HepG2 (cell line): ENCODE measurements around the gene OSBPL1A. TPM values are rescaled to one million over a fixed set of nuclear protein-coding genes. Genes with fewer than 3 reads are reported as not detected.

ENCODE experiments used
- ATAC-seq: fragments of 200-7000 bp; cut with Tn5 transposase; 3 replicates; pipeline ENCODE4 v1.9.1; 2020; ENCODE audit warnings: mild to moderate bottlenecking, moderate library complexity
- BruUV-seq: library from RNA; stranded (reverse); fragments of 400-500 nt; replicated peaks from 2 replicates; lab custom pipeline; 2021; lab: Mats Ljungman, UMichigan
- CTCF ChIA-PET: fragments of 300-600 bp; formaldehyde crosslinking; extraction: SDS; loops from one replicate; lab custom pipeline; 2021; ENCODE audit warnings: low total read pairs, inconsistent platforms, low intra/inter-chr PET ratio; lab: Yijun Ruan, JAX
- POLR2A ChIA-PET: fragments of 350-600 bp; sonication (Branson Sonifier 250); formaldehyde crosslinking; loops from one replicate; lab custom pipeline; 2020; ENCODE audit warnings: antibody characterized with exemption, inconsistent platforms; lab: Yijun Ruan, JAX
- DNase-seq: peaks from one replicate; pipeline ENCODE4 v3.0.0-alpha.2; 2015; ENCODE audit warnings: low spot score
- FAIRE-seq: peaks from 3 replicates; lab custom pipeline; 2011; peaks lifted over from hg19 to GRCh38; lab: Jason Lieb, UNC
- H2AFZ ChIP-seq: one replicate; pipeline ENCODE4 v1.6.1; 2011; ENCODE audit warnings: low read length, inconsistent platforms
- H3K27ac ChIP-seq: fragments of 300-600 bp; 3 replicates; pipeline ENCODE4 v1.8.0; 2011; ENCODE audit warnings: mixed run types, mild to moderate bottlenecking, mixed read lengths, low read length, inconsistent platforms; ENCODE audit not compliant: insufficient read depth; ENCODE audit errors: extremely low read length
- H3K27me3 ChIP-seq, 2 experiments: fragments of 200-600 bp in 1 of 2; 2 replicates in 1 of 2; 3 replicates in 1 of 2; pipeline versions ENCODE4 v1.6.0 to v1.8.0; 2011; ENCODE audit warnings: low read length in 2 of 2, mild to moderate bottlenecking in 2 of 2, moderate library complexity in 2 of 2, inconsistent platforms in 1 of 2; ENCODE audit not compliant: insufficient read depth in 2 of 2, control insufficient read depth in 1 of 2
- H3K36me3 ChIP-seq, 2 experiments: fragments of 200-600 bp in 1 of 2; replicated peaks in 1 of 2; 2 replicates in 1 of 2; 3 replicates in 1 of 2; pipeline versions ENCODE4 v1.5.1 to v1.8.0; 2011; ENCODE audit warnings: low read length in 2 of 2, inconsistent platforms in 1 of 2; ENCODE audit not compliant: insufficient read depth in 2 of 2, control insufficient read depth in 1 of 2
- H3K4me1 ChIP-seq: 2 replicates; pipeline ENCODE4 v1.5.1; 2012; ENCODE audit warnings: low read length, inconsistent platforms; ENCODE audit not compliant: insufficient read depth
- H3K4me2 ChIP-seq: 2 replicates; pipeline ENCODE4 v1.6.0; 2011; ENCODE audit warnings: low read depth, low read length, inconsistent platforms
- H3K4me3 ChIP-seq, 3 experiments: fragments of 200-600 bp in 1 of 3; sonication (generic), shearing (Covaris generic) in 1 of 3; replicated peaks in 1 of 3; 2 replicates each; pipeline ENCODE4 v1.5.1; 2011 to 2016; ENCODE audit warnings: low read length in 3 of 3, inconsistent platforms in 2 of 3, low read depth in 2 of 3, mild to moderate bottlenecking in 2 of 3, control low read depth in 1 of 3, mixed read lengths in 1 of 3; ENCODE audit not compliant: insufficient read depth in 1 of 3
- H3K79me2 ChIP-seq: one replicate; pipeline ENCODE4 v1.6.1; 2011; ENCODE audit warnings: low read length, inconsistent platforms; ENCODE audit not compliant: insufficient read depth
- H3K9ac ChIP-seq: 2 replicates; pipeline ENCODE4 v1.6.0; 2011; ENCODE audit warnings: mild to moderate bottlenecking, low read depth, low read length, inconsistent platforms; ENCODE audit not compliant: insufficient read depth
- H3K9me3 ChIP-seq: 2 replicates; pipeline ENCODE4 v1.5.1; 2012; ENCODE audit warnings: mild to moderate bottlenecking, low read length
- H4K20me1 ChIP-seq: 2 replicates; pipeline ENCODE4 v1.6.0; 2011; ENCODE audit warnings: inconsistent platforms, mild to moderate bottlenecking, low read length, moderate library complexity; ENCODE audit not compliant: insufficient read depth
- ATF7 ChIP-seq, 2 experiments: fragments of 450-650 bp in 1 of 2; sonication (generic) in 1 of 2; formaldehyde crosslinking in 1 of 2; IDR thresholded peaks; 2 replicates each; pipeline versions ENCODE4 v1.4.0 to v1.6.1; 2016 to 2020; ENCODE audit warnings: antibody characterized with exemption in 1 of 2, mild to moderate bottlenecking in 1 of 2, missing genetic modification reagents in 1 of 2
- BATF2 ChIP-seq: sonication (generic); formaldehyde crosslinking; IDR thresholded peaks from 2 replicates; pipeline ENCODE4 v1.8.0; 2022; ENCODE audit warnings: mild to moderate bottlenecking, missing genetic modification reagents, moderate library complexity
- MAFK ChIP-seq, 2 experiments: IDR thresholded peaks in 1 of 2; conservative IDR thresholded peaks in 1 of 2; 2 replicates each; pipeline ENCODE4 v1.6.1; 2011; ENCODE audit warnings: improper control_type of control experiment in 2 of 2, low read length in 2 of 2
- MIER2 ChIP-seq: IDR thresholded peaks from 2 replicates; pipeline ENCODE4 v1.6.1; 2016; ENCODE audit warnings: missing biosample characterization, missing genetic modification reagents
- MLLT10 ChIP-seq: sonication (generic); formaldehyde crosslinking; IDR thresholded peaks from 2 replicates; pipeline ENCODE4 v1.4.0; 2020; ENCODE audit warnings: missing genetic modification reagents
- MYC ChIP-seq: sonication (generic); formaldehyde crosslinking; IDR thresholded peaks from 2 replicates; pipeline ENCODE4 v1.9.0; 2021; ENCODE audit warnings: missing genetic modification reagents, borderline replicate concordance
- NCOR1 ChIP-seq: fragments of 200-600 bp; sonication (generic); IDR thresholded peaks from 2 replicates; pipeline ENCODE4 v1.7.0; 2017; ENCODE audit warnings: antibody characterized with exemption, low read length, borderline replicate concordance
- ZNF337 ChIP-seq: sonication (generic); formaldehyde crosslinking; IDR thresholded peaks from 2 replicates; pipeline ENCODE4 v1.5.1; 2020; ENCODE audit warnings: missing genetic modification reagents, low read depth, mild to moderate bottlenecking, borderline replicate concordance
- WGBS: methylation state at CpG from one replicate; pipeline ENCODE4 v1.1.6; 2017; ENCODE audit warnings: low lambda C conversion rate; 5-methylcytosine and 5-hydroxymethylcytosine counted together
- in situ Hi-C: cut with HindIII; loops from 2 replicates; pipeline ENCODE4 v1.10.0; 2017; ENCODE audit warnings: low pct_unique_long_range_greater_than_20kb; ENCODE audit not compliant: extremely low pct_ligation_motif_present
- intact Hi-C: fragments of 100-400 bp; cut with micrococcal nuclease; formaldehyde crosslinking; loops from one replicate; pipeline ENCODE4 v1.10.0; 2022; ENCODE audit not compliant: unreplicated experiment
- polyA plus RNA-seq, 8 experiments: library from polyadenylated mRNA; depleted of rRNA in 3 of 8; stranded (reverse) in 7 of 8; unstranded in 1 of 8; fragments of >200 nt; fragmentation: Illumina TruSeq in 4 of 8; extraction: Trizol in 4 of 8; gene quantifications; 2 replicates each; pipeline versions ENCODE4 v1.2.1 to v1.2.3, GENCODE V29; 2011 to 2016; ENCODE audit warnings: low read depth in 4 of 8, missing spikeins in 1 of 8, mixed read lengths in 1 of 8; ENCODE audit not compliant: insufficient read depth in 1 of 8
- total RNA-seq, 5 experiments: library from RNA; depleted of rRNA; stranded (reverse); fragments of >200 nt; fragmentation: Illumina TruSeq; extraction: Trizol; gene quantifications; 2 replicates each; pipeline ENCODE4 v1.2.3, GENCODE V29; 2016; ENCODE audit warnings: low read depth in 1 of 5

The OSBPL1A gene
- total and polyA plus RNA-seq, 2 of the 13 experiments (the other 11 are each of a cell fraction or from before 2014, with no cell fraction given) = 0.02 TPM; not detected in 1

- TF ChIP-seq BATF2 (CRISPR knock-in tag) = no peak
- TF ChIP-seq MYC (CRISPR knock-in tag) = no peak
- no peak for TF ChIP-seq MLLT10 (CRISPR knock-in tag)
- no peak for TF ChIP-seq MIER2 (CRISPR knock-in tag)
Observed at GRCh38 chr18:24293254-24293653, 104.4 kb downstream of the OSBPL1A start (continued).

DNA sequence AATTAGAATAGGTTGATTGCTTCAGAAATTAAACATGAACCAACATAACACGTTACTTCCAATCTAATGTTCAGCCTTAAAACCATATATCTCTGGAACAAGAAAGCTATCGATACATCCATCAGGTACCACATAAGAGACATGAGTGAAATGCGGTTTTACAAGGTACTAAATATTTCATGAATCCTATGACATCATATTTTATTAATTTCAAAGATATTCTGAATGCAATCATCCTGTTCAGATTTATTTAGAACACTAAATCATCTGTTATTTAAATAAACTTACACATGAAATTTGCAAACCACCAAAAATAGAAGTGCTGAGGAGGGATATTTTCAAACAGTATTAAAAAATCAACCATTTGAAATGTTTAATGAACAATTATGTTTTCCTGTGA is 119.0 kb downstream of the OSBPL1A start:
- no TSS peak for BruUV-seq
- in situ Hi-C loops = no loop called here
- Histone ChIP-seq H3K36me3 (no peaks in the 10 kb centered on the region), H3K79me2 (no peaks in the 10 kb centered on the region)
- DNase-seq = no peak
- POLR2A ChIA-PET = no interaction called here
- TF ChIP-seq ZNF337 (CRISPR knock-in tag) = no peak
- TF ChIP-seq ATF7 (IDR thresholded peaks at IDR 0.05) = peak; percentile 72
- no peak for TF ChIP-seq ATF7 (CRISPR knock-in tag; IDR thresholded peaks at IDR 0.05)
- TF ChIP-seq NCOR1 = no peak
- TF ChIP-seq MAFK (conservative IDR thresholded peaks at IDR 0.05 in 1 of 2, IDR thresholded peaks at IDR 0.05 in 1 of 2; ENCODE audit: low read length in 2 of 2) = 0 out of 4 replicates have a peak, but pooled peaks of 1 of the 2 experiments have one; percentile 12
- TF ChIP-seq, all 625 proteins: peak for 2
- no peak overlapping the region for H3K9ac ChIP-seq
- H2AFZ ChIP-seq = no peak overlapping the region
- ATAC-seq (no peak), FAIRE-seq (no peak)
- WGBS = 19% methylated on average over 3 of the region's 3 CpGs
- no peaks in the 10 kb centered on the region for H3K4me1 ChIP-seq
- no peak overlapping the region for H3K27ac ChIP-seq
- no peaks in the 10 kb centered on the region for H3K9me3 ChIP-seq
- no peak overlapping the region for H3K4me3 ChIP-seq
- intact Hi-C loops = loop anchor here (10.0 kb wide), 1 partner anchor 104 kb away; no protein-coding TSS in a partner anchor
- no peaks in the 10 kb centered on the region for H4K20me1 ChIP-seq
- 0 out of 5 replicates have a peak, but pooled peaks cover 0 to 2% of the 10 kb centered on the region in 2 experiments for H3K27me3 ChIP-seq
- CTCF ChIA-PET = no interaction called here
- no peak overlapping the region for H3K4me2 ChIP-seq
